ENCODE data around the gene PRPSAP1. TPM values are rescaled to one million over a fixed set of nuclear protein-coding genes. Genes with fewer than 3 reads are reported as not detected.
A peak's percentile ranks its signal among the peaks of the same experiment; 100 is the strongest.

Gene PRPSAP1, protein sequence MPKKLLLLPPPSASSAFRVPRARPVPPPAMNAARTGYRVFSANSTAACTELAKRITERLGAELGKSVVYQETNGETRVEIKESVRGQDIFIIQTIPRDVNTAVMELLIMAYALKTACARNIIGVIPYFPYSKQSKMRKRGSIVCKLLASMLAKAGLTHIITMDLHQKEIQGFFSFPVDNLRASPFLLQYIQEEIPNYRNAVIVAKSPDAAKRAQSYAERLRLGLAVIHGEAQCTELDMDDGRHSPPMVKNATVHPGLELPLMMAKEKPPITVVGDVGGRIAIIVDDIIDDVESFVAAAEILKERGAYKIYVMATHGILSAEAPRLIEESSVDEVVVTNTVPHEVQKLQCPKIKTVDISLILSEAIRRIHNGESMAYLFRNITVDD
- 68.5 TPM for total RNA-seq (ENCODE audit: unreplicated experiment)
- long read RNA-seq, transcript PRPSAP1-206 (10 exons, 3,660 nt): major isoform, 46 of 61 reads
- long read RNA-seq, partial matches to known transcripts: 5 of 61 reads
- long read RNA-seq, other reads (novel, unspliced or antisense): 10 of 61 reads

DNA sequence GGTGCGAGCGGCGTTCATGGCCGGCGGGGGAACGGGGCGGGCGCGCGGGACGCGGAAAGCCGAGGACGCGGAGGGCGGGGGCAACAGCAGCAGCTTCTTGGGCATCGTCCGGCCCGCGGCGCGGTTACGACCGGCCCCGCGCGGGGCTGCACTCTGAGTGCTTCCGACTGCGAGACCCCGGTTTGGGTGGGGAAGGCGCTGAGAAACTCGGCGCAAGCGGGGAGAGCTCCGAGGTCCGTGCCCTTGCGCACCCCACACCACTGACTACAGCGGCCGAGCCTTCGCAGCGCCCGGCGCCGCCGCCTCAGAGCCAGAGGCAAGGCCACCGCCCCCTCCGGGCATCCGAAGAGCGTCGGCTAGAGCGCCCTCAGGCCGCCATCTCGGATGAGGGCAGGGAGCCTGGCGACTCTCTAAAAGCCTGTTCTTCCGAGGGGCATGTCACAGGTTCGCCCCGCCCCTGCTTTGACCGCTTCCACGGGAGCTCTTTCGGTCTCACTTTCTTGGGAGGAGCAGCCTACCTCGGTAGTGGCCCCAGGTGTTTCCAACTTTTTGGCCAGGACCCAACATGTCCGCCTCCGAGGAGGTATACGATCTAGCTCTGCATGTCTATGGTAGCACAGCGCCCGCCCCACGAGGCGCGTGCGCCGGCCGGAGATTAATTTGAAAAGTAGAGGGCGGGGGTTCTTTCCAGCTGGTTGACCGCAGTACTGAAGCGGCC lies at the start of gene PRPSAP1:
PRPSAP1 (minus strand) TSS at position 318 of the 718 bp plus-strand sequence; CDS start at position 105, 213 bp downstream.
- DNase-seq: peak; percentile 90
- peak within 1 kb of the TSS; percentile 99 for H3K27ac Mint-ChIP-seq (ENCODE audit: unreplicated experiment)
- H3K36me3 Mint-ChIP-seq (ENCODE audit: unreplicated experiment): no peaks in the 10 kb centered on the region
- H3K9me3 Mint-ChIP-seq (ENCODE audit: unreplicated experiment): peaks cover 8% of the 10 kb centered on the region
- H3K27me3 Mint-ChIP-seq (ENCODE audit: unreplicated experiment): peaks cover 3% of the 10 kb centered on the region
- TF ChIP-seq, protein P1, sequence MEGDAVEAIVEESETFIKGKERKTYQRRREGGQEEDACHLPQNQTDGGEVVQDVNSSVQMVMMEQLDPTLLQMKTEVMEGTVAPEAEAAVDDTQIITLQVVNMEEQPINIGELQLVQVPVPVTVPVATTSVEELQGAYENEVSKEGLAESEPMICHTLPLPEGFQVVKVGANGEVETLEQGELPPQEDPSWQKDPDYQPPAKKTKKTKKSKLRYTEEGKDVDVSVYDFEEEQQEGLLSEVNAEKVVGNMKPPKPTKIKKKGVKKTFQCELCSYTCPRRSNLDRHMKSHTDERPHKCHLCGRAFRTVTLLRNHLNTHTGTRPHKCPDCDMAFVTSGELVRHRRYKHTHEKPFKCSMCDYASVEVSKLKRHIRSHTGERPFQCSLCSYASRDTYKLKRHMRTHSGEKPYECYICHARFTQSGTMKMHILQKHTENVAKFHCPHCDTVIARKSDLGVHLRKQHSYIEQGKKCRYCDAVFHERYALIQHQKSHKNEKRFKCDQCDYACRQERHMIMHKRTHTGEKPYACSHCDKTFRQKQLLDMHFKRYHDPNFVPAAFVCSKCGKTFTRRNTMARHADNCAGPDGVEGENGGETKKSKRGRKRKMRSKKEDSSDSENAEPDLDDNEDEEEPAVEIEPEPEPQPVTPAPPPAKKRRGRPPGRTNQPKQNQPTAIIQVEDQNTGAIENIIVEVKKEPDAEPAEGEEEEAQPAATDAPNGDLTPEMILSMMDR (IDR thresholded peaks at IDR 0.05; ENCODE audit: partially characterized antibody, unreplicated experiment): no peak
- peak within 1 kb of the TSS; percentile 96 for H3K4me3 Mint-ChIP-seq (ENCODE audit: unreplicated experiment)
- H3K4me1 Mint-ChIP-seq (ENCODE audit: low read depth, unreplicated experiment): peaks cover 10% of the 10 kb centered on the region

DNA sequence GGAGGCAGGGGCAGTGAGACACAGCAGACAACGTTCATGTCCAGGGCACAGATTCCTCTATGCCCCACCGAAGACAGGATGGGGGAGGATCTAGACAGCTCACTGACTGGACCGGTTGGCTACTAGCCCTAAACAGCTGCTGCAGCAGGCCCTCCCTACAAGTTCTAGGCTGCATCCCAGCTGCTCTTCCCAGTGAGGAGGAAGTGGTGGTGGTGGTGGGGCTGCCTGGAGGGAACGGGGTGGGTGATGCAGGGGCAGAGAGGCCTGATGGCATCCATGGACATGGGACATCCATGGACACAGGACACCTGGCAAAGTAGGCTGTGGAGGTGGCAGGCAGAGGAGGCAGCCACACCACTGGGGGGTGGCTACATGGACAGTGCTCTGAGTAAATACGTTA lies 49.0 kb upstream of the PRPSAP1 start:
- peaks cover 13% of the 10 kb centered on the region for H3K4me1 Mint-ChIP-seq (ENCODE audit: low read depth, unreplicated experiment)

DNA sequence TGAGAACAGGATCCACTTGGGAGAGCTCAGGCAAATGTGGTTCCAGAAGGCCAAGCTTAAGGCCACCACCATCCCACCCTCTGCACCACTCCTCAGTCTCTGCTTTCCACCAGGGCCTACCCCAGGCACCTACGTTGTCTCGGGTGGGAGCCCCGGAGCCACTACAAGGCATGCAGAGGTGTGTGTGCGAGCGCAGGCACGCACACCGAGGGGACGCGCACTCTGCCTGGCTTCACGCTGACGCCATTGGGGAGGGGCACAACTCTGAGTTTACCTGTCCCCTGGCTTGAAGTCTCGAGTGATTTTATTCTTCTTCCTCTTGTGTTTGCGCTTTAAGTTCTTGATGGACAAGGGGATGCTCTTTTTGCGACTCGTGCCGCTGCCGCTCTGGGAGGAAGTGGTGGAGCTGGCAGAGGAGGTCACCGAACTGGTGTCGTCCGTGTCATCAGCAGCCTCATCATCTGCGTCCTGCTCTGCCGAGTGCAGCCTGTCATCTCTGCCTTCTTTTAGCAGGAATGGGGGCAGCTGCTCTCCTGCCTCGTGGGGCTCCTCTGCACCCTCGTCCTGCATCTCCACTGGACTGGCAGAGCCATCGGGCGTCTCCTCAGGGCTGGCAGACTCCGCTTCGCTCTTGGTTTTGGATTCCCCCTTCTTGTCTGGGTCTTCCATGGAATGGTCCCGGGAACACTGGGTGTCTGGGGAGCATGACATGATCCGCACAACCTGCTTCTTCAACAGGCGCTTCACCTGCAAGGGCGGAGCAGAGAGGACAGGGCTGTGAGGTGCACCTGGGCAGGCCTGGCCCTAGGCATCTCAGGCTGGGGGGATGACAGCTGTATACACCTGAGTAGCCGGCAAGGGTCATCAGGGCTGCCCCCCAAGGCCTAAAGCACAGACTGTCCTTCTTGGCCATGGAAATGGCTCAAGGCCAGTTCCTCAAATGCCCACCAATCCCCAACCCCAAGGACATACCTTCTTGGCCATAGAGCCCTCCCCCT lies 45.8 kb upstream of the PRPSAP1 start:
- TF ChIP-seq, protein P1 (IDR thresholded peaks at IDR 0.05; ENCODE audit: partially characterized antibody, unreplicated experiment): no peak
- H3K36me3 Mint-ChIP-seq (ENCODE audit: unreplicated experiment): no peaks in the 10 kb centered on the region
- peaks cover 9% of the 10 kb centered on the region for H3K27me3 Mint-ChIP-seq (ENCODE audit: unreplicated experiment)
- H3K27ac Mint-ChIP-seq (ENCODE audit: unreplicated experiment): peak overlapping the region; percentile 48
- peaks cover 9% of the 10 kb centered on the region for H3K9me3 Mint-ChIP-seq (ENCODE audit: unreplicated experiment)
- no peak for DNase-seq
- H3K4me1 Mint-ChIP-seq (ENCODE audit: low read depth, unreplicated experiment): peaks cover 4% of the 10 kb centered on the region
- no peak overlapping the region for H3K4me3 Mint-ChIP-seq (ENCODE audit: unreplicated experiment)

More for the DNA sequence above, 49.0 kb upstream of the PRPSAP1 start:
- Mint-ChIP-seq H3K36me3 (ENCODE audit: unreplicated experiment) (no peaks in the 10 kb centered on the region), H3K4me3 (ENCODE audit: unreplicated experiment) (no peak overlapping the region), H3K27me3 (ENCODE audit: unreplicated experiment) (peaks cover 11% of the 10 kb centered on the region), H3K9me3 (ENCODE audit: unreplicated experiment) (peaks cover 9% of the 10 kb centered on the region), H3K27ac (ENCODE audit: unreplicated experiment) (no peak overlapping the region)
- TF ChIP-seq, protein P1 (IDR thresholded peaks at IDR 0.05; ENCODE audit: partially characterized antibody, unreplicated experiment): no peak
- no peak for DNase-seq

DNA sequence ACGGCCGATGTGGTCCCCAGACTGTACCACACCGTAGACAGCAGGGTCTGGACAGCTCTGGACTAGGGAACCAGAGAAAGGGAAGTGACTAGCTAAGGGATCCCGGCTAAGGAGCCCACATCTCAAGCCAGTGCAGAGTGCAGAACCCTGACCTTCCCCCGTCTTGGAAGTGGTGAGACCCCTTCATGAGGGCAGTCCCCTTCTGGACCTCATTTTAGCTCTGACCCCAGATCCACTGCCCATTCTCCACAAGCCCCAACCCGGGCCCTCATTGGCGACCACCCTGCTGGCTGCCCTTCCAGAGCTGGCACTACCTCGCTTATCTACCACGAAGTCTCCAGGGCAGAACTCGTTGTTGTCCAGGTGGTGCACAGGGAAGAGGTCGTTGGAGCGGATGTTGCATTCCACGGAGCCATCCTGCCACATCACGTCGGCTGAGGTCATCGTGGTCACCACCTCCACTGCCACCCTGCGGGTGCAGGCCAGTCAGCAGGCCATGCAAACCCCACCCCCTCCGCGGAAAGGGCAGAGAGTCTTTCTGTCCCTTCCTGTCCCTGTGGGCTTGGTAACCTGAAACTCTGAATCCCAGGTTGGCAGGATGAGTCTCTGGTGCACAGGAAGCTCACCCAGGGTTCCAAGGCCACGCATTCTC lies 44.9 kb upstream of the PRPSAP1 start:
- TF ChIP-seq, protein P1 (IDR thresholded peaks at IDR 0.05; ENCODE audit: partially characterized antibody, unreplicated experiment): no peak
- no peak for DNase-seq
- H3K4me3 Mint-ChIP-seq (ENCODE audit: unreplicated experiment): no peak overlapping the region
- peaks cover 9% of the 10 kb centered on the region for H3K9me3 Mint-ChIP-seq (ENCODE audit: unreplicated experiment)
- H3K36me3 Mint-ChIP-seq (ENCODE audit: unreplicated experiment): no peaks in the 10 kb centered on the region
- H3K27me3 Mint-ChIP-seq (ENCODE audit: unreplicated experiment): peaks cover 10% of the 10 kb centered on the region
- H3K4me1 Mint-ChIP-seq (ENCODE audit: low read depth, unreplicated experiment): peaks cover 6% of the 10 kb centered on the region
- no peak overlapping the region for H3K27ac Mint-ChIP-seq (ENCODE audit: unreplicated experiment)
